Stimulated activated naive CD8-positive, alpha-beta T cell treated with anti-CD3 and anti-CD28 coated beads, Interleukin-15, Interleukin-2, amounts not matched to agents 100 ng/mL and 50 ng/mL, for 24 hours (primary cell): Measurements from ENCODE around the gene UBE2H.
"Not testable (repeated sequence)": the region's sequence is repeated elsewhere in the genome, so short reads cannot be mapped to it uniquely, and the experiment has no call there.

Experiments used
- H3K27ac Mint-ChIP-seq: one replicate; pipeline ENCODE4 v1.8.0; 2021; ENCODE audit warnings: mild to moderate bottlenecking, mixed read lengths
- H3K27me3 Mint-ChIP-seq: one replicate; pipeline ENCODE4 v1.8.0; 2021; ENCODE audit warnings: mixed read lengths
- H3K36me3 Mint-ChIP-seq: one replicate; pipeline ENCODE4 v1.8.0; 2021; ENCODE audit warnings: low read depth, mixed read lengths
- H3K4me1 Mint-ChIP-seq: one replicate; pipeline ENCODE4 v1.8.0; 2021; ENCODE audit warnings: low read depth, mixed read lengths
- H3K4me3 Mint-ChIP-seq: one replicate; pipeline ENCODE4 v1.8.0; 2021; ENCODE audit warnings: mild to moderate bottlenecking, mixed read lengths
- H3K9me3 Mint-ChIP-seq: one replicate; pipeline ENCODE4 v1.8.0; 2021; ENCODE audit warnings: mixed read lengths

UBE2H gene

GRCh38 chr7:129797214-129797789, 155.5 kb downstream of the UBE2H start:
- Mint-ChIP-seq H3K27me3 (peaks cover 3% of the 10 kb centered on the region), H3K4me3 (no peak overlapping the region), H3K4me1 (no peaks in the 10 kb centered on the region), H3K9me3 (no peaks in the 10 kb centered on the region), H3K27ac (no peak overlapping the region), H3K36me3 (no peaks in the 10 kb centered on the region)

- Mint-ChIP-seq H3K27ac (no peak overlapping the region), H3K4me3 (no peak overlapping the region), H3K36me3 (no peaks in the 10 kb centered on the region), H3K4me1 (no peaks in the 10 kb centered on the region), H3K9me3 (no peaks in the 10 kb centered on the region), H3K27me3 (peaks cover 6% of the 10 kb centered on the region)
Measured at GRCh38 chr7:129796186-129796775, 156.5 kb downstream of the UBE2H start.

- not testable (repeated sequence) for H3K4me1 Mint-ChIP-seq, H3K4me3 Mint-ChIP-seq, H3K36me3 Mint-ChIP-seq, H3K27ac Mint-ChIP-seq, H3K9me3 Mint-ChIP-seq, H3K27me3 Mint-ChIP-seq
Measured at GRCh38 chr7:129794461-129794860, 158.3 kb downstream of the UBE2H start.

- H3K27ac Mint-ChIP-seq, result no peak overlapping the region
- H3K27me3 Mint-ChIP-seq, result peaks cover 8% of the 10 kb centered on the region
- H3K4me1 Mint-ChIP-seq, result no peaks in the 10 kb centered on the region
- H3K36me3 Mint-ChIP-seq, result no peaks in the 10 kb centered on the region
- H3K4me3 Mint-ChIP-seq, result no peak overlapping the region
- no peaks in the 10 kb centered on the region for H3K9me3 Mint-ChIP-seq
Measured at GRCh38 chr7:129793506-129794310, 159.1 kb downstream of the UBE2H start.

- H3K4me1 Mint-ChIP-seq, result no peaks in the 10 kb centered on the region
- peaks cover 10% of the 10 kb centered on the region for H3K27me3 Mint-ChIP-seq
- no peaks in the 10 kb centered on the region for H3K36me3 Mint-ChIP-seq
- no peak overlapping the region for H3K4me3 Mint-ChIP-seq
- no peaks in the 10 kb centered on the region for H3K9me3 Mint-ChIP-seq
- H3K27ac Mint-ChIP-seq, result no peak overlapping the region
Measured at GRCh38 chr7:129792721-129793120, 160.0 kb downstream of the UBE2H start.

- peaks cover 36% of the 10 kb centered on the region for H3K27me3 Mint-ChIP-seq
- no peak overlapping the region for H3K4me3 Mint-ChIP-seq
- no peaks in the 10 kb centered on the region for H3K36me3 Mint-ChIP-seq
- H3K9me3 Mint-ChIP-seq, result no peaks in the 10 kb centered on the region
- no peak overlapping the region for H3K27ac Mint-ChIP-seq
- H3K4me1 Mint-ChIP-seq, result peaks cover 15% of the 10 kb centered on the region
Measured at GRCh38 chr7:129790136-129790535, 162.6 kb downstream of the UBE2H start.

GRCh38 chr7:129789652-129790051, 163.1 kb downstream of the UBE2H start:
- Mint-ChIP-seq H3K4me1 (peaks cover 20% of the 10 kb centered on the region), H3K27ac (no peak overlapping the region), H3K27me3 (peaks cover 40% of the 10 kb centered on the region), H3K9me3 (no peaks in the 10 kb centered on the region), H3K36me3 (no peaks in the 10 kb centered on the region), H3K4me3 (no peak overlapping the region)

- Mint-ChIP-seq H3K9me3 (no peaks in the 10 kb centered on the region), H3K27me3 (peaks cover 44% of the 10 kb centered on the region), H3K4me1 (peaks cover 20% of the 10 kb centered on the region), H3K36me3 (no peaks in the 10 kb centered on the region), H3K4me3 (no peak overlapping the region), H3K27ac (no peak overlapping the region)
Measured at GRCh38 chr7:129789000-129789399, 163.8 kb downstream of the UBE2H start.

- Mint-ChIP-seq H3K36me3 (no peaks in the 10 kb centered on the region), H3K4me3 (no peak overlapping the region), H3K27me3 (peaks cover 61% of the 10 kb centered on the region), H3K27ac (no peak overlapping the region), H3K9me3 (no peaks in the 10 kb centered on the region), H3K4me1 (peaks cover 36% of the 10 kb centered on the region)
Measured at GRCh38 chr7:129786825-129787563, 165.8 kb downstream of the UBE2H start.

- H3K9me3 Mint-ChIP-seq, result no peaks in the 10 kb centered on the region
- H3K4me1 Mint-ChIP-seq, result peaks cover 43% of the 10 kb centered on the region
- H3K36me3 Mint-ChIP-seq, result no peaks in the 10 kb centered on the region
- H3K4me3 Mint-ChIP-seq, result peak overlapping the region; percentile 51
- no peak overlapping the region for H3K27ac Mint-ChIP-seq
- peaks cover 64% of the 10 kb centered on the region for H3K27me3 Mint-ChIP-seq
Measured at GRCh38 chr7:129785685-129786514, 166.9 kb downstream of the UBE2H start.

- Mint-ChIP-seq H3K9me3 (no peaks in the 10 kb centered on the region), H3K4me3 (peak overlapping the region; percentile 51), H3K4me1 (peaks cover 43% of the 10 kb centered on the region), H3K36me3 (no peaks in the 10 kb centered on the region), H3K27ac (no peak overlapping the region), H3K27me3 (peaks cover 62% of the 10 kb centered on the region)
Measured at GRCh38 chr7:129784783-129785684, 167.7 kb downstream of the UBE2H start.

- no peaks in the 10 kb centered on the region for H3K36me3 Mint-ChIP-seq
- H3K9me3 Mint-ChIP-seq, result no peaks in the 10 kb centered on the region
- H3K4me3 Mint-ChIP-seq, result no peak overlapping the region
- H3K4me1 Mint-ChIP-seq, result peaks cover 43% of the 10 kb centered on the region
- peaks cover 61% of the 10 kb centered on the region for H3K27me3 Mint-ChIP-seq
- H3K27ac Mint-ChIP-seq, result no peak overlapping the region
Measured at GRCh38 chr7:129784437-129784782, 168.3 kb downstream of the UBE2H start.

- no peaks in the 10 kb centered on the region for H3K36me3 Mint-ChIP-seq
- H3K4me1 Mint-ChIP-seq, result peaks cover 43% of the 10 kb centered on the region
- peaks cover 65% of the 10 kb centered on the region for H3K27me3 Mint-ChIP-seq
- no peaks in the 10 kb centered on the region for H3K9me3 Mint-ChIP-seq
- peak overlapping the region; percentile 54 for H3K4me3 Mint-ChIP-seq
- peak overlapping the region; percentile 21 for H3K27ac Mint-ChIP-seq
Measured at GRCh38 chr7:129783584-129783919, 169.2 kb downstream of the UBE2H start.
